ENCODE results near the gene SLIT3. TPM values are rescaled to one million over a fixed set of nuclear protein-coding genes. Genes with fewer than 3 reads are reported as not detected.

The SLIT3 gene
- total RNA-seq, 4 donors from 2014 or later, result 28.4 to 77.2 (median 63.8) TPM

DNA sequence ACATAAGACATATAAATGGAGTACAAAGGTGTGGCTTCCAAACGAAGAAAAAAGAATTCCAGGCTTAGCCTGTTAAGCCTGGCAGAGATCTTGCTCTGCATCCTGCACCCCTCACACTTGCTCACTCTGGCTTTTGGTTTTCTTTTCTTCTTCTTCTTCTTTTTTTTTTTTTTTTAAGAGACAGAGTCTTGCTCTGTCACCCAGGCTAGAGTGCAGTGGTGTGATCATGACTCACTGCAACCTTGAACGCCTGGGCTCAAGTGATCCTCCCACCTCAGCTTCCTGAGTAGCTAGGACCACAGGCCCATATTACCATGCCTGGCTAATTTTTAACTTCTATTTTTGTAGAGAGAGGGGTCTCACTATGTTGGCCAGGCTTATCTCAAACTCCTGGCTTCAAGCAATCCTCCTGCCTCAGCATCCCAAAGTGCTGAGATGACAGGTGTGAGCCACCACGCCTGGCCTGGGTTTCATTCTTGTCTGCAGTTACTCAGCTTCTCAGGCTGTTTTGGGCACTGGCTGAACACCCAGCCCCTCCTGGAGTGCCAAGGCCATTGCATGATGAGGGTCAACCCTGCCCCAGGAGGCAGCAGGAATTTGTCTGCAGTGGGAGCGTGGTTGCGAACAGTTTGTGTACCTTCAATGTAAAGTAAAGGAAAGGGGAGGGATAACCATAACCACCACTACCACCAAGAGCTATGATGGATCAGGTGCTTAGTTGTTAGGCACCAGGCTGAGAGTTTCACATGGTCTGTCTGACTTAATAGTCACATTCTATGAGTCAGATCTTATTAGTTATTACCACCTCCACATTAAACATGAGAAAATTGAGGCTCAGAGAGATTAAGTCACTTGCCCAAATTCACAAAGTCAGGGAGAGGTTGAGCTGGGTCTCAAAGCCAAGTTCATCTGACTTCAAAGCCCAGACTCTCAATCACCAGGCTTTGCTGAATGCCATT lies 502.6 kb downstream of the SLIT3 start:
- TF ChIP-seq, protein P1, sequence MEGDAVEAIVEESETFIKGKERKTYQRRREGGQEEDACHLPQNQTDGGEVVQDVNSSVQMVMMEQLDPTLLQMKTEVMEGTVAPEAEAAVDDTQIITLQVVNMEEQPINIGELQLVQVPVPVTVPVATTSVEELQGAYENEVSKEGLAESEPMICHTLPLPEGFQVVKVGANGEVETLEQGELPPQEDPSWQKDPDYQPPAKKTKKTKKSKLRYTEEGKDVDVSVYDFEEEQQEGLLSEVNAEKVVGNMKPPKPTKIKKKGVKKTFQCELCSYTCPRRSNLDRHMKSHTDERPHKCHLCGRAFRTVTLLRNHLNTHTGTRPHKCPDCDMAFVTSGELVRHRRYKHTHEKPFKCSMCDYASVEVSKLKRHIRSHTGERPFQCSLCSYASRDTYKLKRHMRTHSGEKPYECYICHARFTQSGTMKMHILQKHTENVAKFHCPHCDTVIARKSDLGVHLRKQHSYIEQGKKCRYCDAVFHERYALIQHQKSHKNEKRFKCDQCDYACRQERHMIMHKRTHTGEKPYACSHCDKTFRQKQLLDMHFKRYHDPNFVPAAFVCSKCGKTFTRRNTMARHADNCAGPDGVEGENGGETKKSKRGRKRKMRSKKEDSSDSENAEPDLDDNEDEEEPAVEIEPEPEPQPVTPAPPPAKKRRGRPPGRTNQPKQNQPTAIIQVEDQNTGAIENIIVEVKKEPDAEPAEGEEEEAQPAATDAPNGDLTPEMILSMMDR (IDR thresholded peaks at IDR 0.05), result no peak
- TF ChIP-seq POLR2A (IDR thresholded peaks at IDR 0.05), result no peak
- no peak for DNase-seq
- Histone ChIP-seq H3K4me3 (replicated peaks in 1 of 3) (no peak overlapping the region), H3K36me3 (no peaks in the 10 kb centered on the region), H3K4me1 (peaks cover 0 to 10% of the 10 kb centered on the region in 2 donors), H3K27ac (no peak overlapping the region), H3K27me3 (no peaks in the 10 kb centered on the region), H3K9me3 (no peaks in the 10 kb centered on the region)
- intact Hi-C loops (cut with DNase I), result no loop called here
- 84 to 93% methylated on average over 3 to 5 of the region's 5 CpGs for WGBS, 2 donors

GRCh38 chr5:168796593-168797580 lies 504.1 kb downstream of the SLIT3 start:
- intact Hi-C loops (cut with DNase I), result no loop called here
- Histone ChIP-seq H3K4me1 (peaks cover 0 to 10% of the 10 kb centered on the region in 2 donors), H3K36me3 (no peaks in the 10 kb centered on the region), H3K9me3 (no peaks in the 10 kb centered on the region), H3K27ac (no peak overlapping the region), H3K27me3 (no peaks in the 10 kb centered on the region), H3K4me3 (replicated peaks in 1 of 3) (no peak overlapping the region)
- no peak for DNase-seq
- WGBS, 2 donors, result 74 to 83% methylated on average over 12 of the region's 12 CpGs
- no peak for TF ChIP-seq POLR2A (IDR thresholded peaks at IDR 0.05)
- TF ChIP-seq, protein P1 (IDR thresholded peaks at IDR 0.05), result no peak

- WGBS, 2 donors, result 70 to 77% methylated on average over 4 of the region's 4 CpGs
- intact Hi-C loops (cut with DNase I), result no loop called here
Observed at GRCh38 chr5:168796000-168796399, 504.9 kb downstream of the SLIT3 start.

GRCh38 chr5:168793841-168794837 lies 506.8 kb downstream of the SLIT3 start:
- Histone ChIP-seq H3K27me3 (no peaks in the 10 kb centered on the region), H3K27ac (peak overlapping the region in 1 of 3 donors; percentile 68), H3K9me3 (no peaks in the 10 kb centered on the region), H3K4me3 (replicated peaks in 1 of 3) (no peak overlapping the region), H3K4me1 (peaks cover 0 to 10% of the 10 kb centered on the region in 2 donors), H3K36me3 (no peaks in the 10 kb centered on the region)
- WGBS, 2 donors, result 41 to 46% methylated on average over 15 of the region's 15 CpGs
- TF ChIP-seq POLR2A (IDR thresholded peaks at IDR 0.05), result no peak
- peak; percentile 48 to 59 for DNase-seq
- intact Hi-C loops (cut with DNase I), result no loop called here

More at GRCh38 chr5:168796000-168796399, 504.9 kb downstream of the SLIT3 start:
- H3K4me3 ChIP-seq (replicated peaks in 1 of 3), result no peak overlapping the region
- no peaks in the 10 kb centered on the region for H3K27me3 ChIP-seq
- H3K9me3 ChIP-seq, result no peaks in the 10 kb centered on the region
- peaks cover 0 to 10% of the 10 kb centered on the region in 2 donors for H3K4me1 ChIP-seq
- TF ChIP-seq, protein P1 (IDR thresholded peaks at IDR 0.05), result no peak
- no peak for TF ChIP-seq POLR2A (IDR thresholded peaks at IDR 0.05)
- DNase-seq, result no peak
- H3K36me3 ChIP-seq, result no peaks in the 10 kb centered on the region
- no peak overlapping the region for H3K27ac ChIP-seq
